Caco-2 (cell line): ENCODE results near the gene CCNJL. TPM values are rescaled to one million over a fixed set of nuclear protein-coding genes. Genes with fewer than 3 reads are reported as not detected.

ENCODE experiments used
- BruUV-seq: library from RNA; stranded (reverse); fragments of 400-500 nt; replicated peaks from 2 replicates; lab custom pipeline; 2021; lab: Mats Ljungman, UMichigan
- CTCF ChIA-PET: fragments of 300-600 bp; sonication (Branson Sonifier 250); formaldehyde crosslinking; loops from one replicate; lab custom pipeline; 2022; ENCODE audit warnings: antibody characterized with exemption; lab: Charles Lee
- POLR2A ChIA-PET: fragments of 300-600 bp; sonication (Branson Sonifier 250); formaldehyde crosslinking; loops from one replicate; lab custom pipeline; 2022; ENCODE audit warnings: antibody characterized with exemption; lab: Charles Lee
- DNase-seq, 2 experiments: peaks; one replicate each; pipeline versions ENCODE4 v3.0.0 to v3.0.0-alpha.2; 2020 to 2022
- H3K27me3 ChIP-seq: replicated peaks from 2 replicates; pipeline ENCODE4 v1.6.0; 2011; ENCODE audit warnings: low read length; ENCODE audit not compliant: control insufficient read depth, insufficient read depth
- H3K36me3 ChIP-seq: 2 replicates; pipeline ENCODE4 v1.5.1; 2011; ENCODE audit warnings: low read length; ENCODE audit not compliant: control insufficient read depth, insufficient read depth
- H3K4me1 ChIP-seq: fragments of 250-450 bp; sonication (Bioruptor Pico); 2 replicates; pipeline ENCODE4 v1.5.1; 2020; ENCODE audit warnings: mild to moderate bottlenecking
- H3K4me3 ChIP-seq: 2 replicates; pipeline ENCODE4 v1.5.1; 2011; ENCODE audit warnings: low read depth, mild to moderate bottlenecking, control low read depth, low read length
- H3K9me3 ChIP-seq: fragments of 250-450 bp; sonication (Bioruptor Pico); 2 replicates; pipeline ENCODE4 v1.5.1; 2020; ENCODE audit warnings: mild to moderate bottlenecking, moderate library complexity
- H3K27ac Mint-ChIP-seq: one replicate; pipeline ENCODE4 v1.8.0; 2022; ENCODE audit warnings: mixed read lengths; ENCODE audit not compliant: unreplicated experiment
- H3K27me3 Mint-ChIP-seq: one replicate; pipeline ENCODE4 v1.8.0; 2022; ENCODE audit warnings: mixed read lengths; ENCODE audit not compliant: insufficient read depth, unreplicated experiment
- H3K36me3 Mint-ChIP-seq: one replicate; pipeline ENCODE4 v1.8.0; 2022; ENCODE audit warnings: mild to moderate bottlenecking, mixed read lengths; ENCODE audit not compliant: insufficient read depth, unreplicated experiment
- H3K4me1 Mint-ChIP-seq: one replicate; pipeline ENCODE4 v1.8.0; 2022; ENCODE audit warnings: low read depth, mixed read lengths; ENCODE audit not compliant: unreplicated experiment
- H3K4me3 Mint-ChIP-seq: one replicate; pipeline ENCODE4 v1.8.0; 2022; ENCODE audit warnings: mild to moderate bottlenecking, moderate library complexity, mixed read lengths; ENCODE audit not compliant: unreplicated experiment
- H3K9me3 Mint-ChIP-seq: one replicate; pipeline ENCODE4 v1.8.0; 2022; ENCODE audit warnings: mixed read lengths; ENCODE audit not compliant: unreplicated experiment
- CTCF ChIP-seq, 2 experiments: fragments of 200-600 bp in 1 of 2; IDR thresholded peaks; 1 replicate in 1 of 2; 2 replicates in 1 of 2; pipeline versions ENCODE4 v1.5.1 to v1.8.0; 2011 to 2022; ENCODE audit warnings: antibody characterized with exemption in 1 of 2, control low read depth in 1 of 2, inconsistent platforms in 1 of 2, low read depth in 1 of 2, low read length in 1 of 2, mild to moderate bottlenecking in 1 of 2, moderate library complexity in 1 of 2; ENCODE audit not compliant: insufficient read depth in 1 of 2, severe bottlenecking in 1 of 2, unreplicated experiment in 1 of 2
- intact Hi-C: fragments of 100-400 bp; cut with micrococcal nuclease; formaldehyde crosslinking; loops from one replicate; pipeline ENCODE4 v1.10.0; 2022; ENCODE audit not compliant: unreplicated experiment
- total RNA-seq: library from RNA; stranded (reverse); gene quantifications from 2 replicates; pipeline ENCODE4 v1.2.3, GENCODE V29; 2022

The CCNJL gene
- total RNA-seq, 1 experiment from 2014 or later = 17.4 TPM

- H3K27me3 Mint-ChIP-seq = no peaks in the 10 kb centered on the region
- no peaks in the 10 kb centered on the region for H3K4me1 Mint-ChIP-seq
- CTCF ChIA-PET = no interaction called here
These were observed 41.0 kb upstream of the CCNJL start for GRCh38 chr5:160353379-160353778.

DNA sequence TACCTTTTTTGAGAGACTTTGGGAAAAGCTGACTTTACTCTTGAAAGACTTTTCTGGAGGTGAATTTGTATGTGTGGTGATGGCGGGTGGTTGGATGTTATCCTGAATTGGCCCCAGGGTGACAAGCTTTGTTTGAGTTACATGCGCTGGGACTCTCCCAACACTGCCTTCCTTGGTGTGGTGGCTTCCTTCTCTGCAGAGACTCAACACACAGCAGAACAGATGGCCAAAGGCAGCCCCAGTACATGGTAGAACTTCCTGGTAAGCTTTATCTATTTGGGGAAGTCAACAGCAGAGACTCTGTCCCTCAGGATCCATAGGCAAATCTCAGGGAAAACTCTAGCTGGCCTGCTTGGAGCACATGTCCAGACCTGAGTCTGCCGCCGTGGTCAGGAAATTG is 39.9 kb upstream of the CCNJL start:
- no peak for TF ChIP-seq CTCF (IDR thresholded peaks at IDR 0.05; ENCODE audit: insufficient read depth in 1 of 2, low read depth in 1 of 2, low read length in 1 of 2, severe bottlenecking in 1 of 2, unreplicated experiment in 1 of 2)
- Mint-ChIP-seq H3K4me1 (no peaks in the 10 kb centered on the region), H3K4me3 (no peak overlapping the region), H3K27ac (no peak overlapping the region), H3K27me3 (no peaks in the 10 kb centered on the region), H3K9me3 (no peaks in the 10 kb centered on the region), H3K36me3 (no peaks in the 10 kb centered on the region)
- POLR2A ChIA-PET = no interaction called here
- no peak for DNase-seq
- H3K27me3 ChIP-seq = no peaks in the 10 kb centered on the region
- H3K4me3 ChIP-seq = no peak overlapping the region
- intact Hi-C loops = no loop called here
- no TSS peak for BruUV-seq
- no peaks in the 10 kb centered on the region for H3K4me1 ChIP-seq
- no peaks in the 10 kb centered on the region for H3K36me3 ChIP-seq
- CTCF ChIA-PET = no interaction called here
- H3K9me3 ChIP-seq = no peaks in the 10 kb centered on the region

More at GRCh38 chr5:160353379-160353778, 41.0 kb upstream of the CCNJL start:
- H3K4me3 ChIP-seq = no peak overlapping the region
- intact Hi-C loops = no loop called here
- H3K9me3 ChIP-seq = no peaks in the 10 kb centered on the region
- Mint-ChIP-seq H3K9me3 (no peaks in the 10 kb centered on the region), H3K4me3 (no peak overlapping the region), H3K27ac (no peak overlapping the region), H3K36me3 (no peaks in the 10 kb centered on the region)
- H3K36me3 ChIP-seq = no peaks in the 10 kb centered on the region
- no peaks in the 10 kb centered on the region for H3K4me1 ChIP-seq
- POLR2A ChIA-PET = no interaction called here
- no TSS peak for BruUV-seq
- no peaks in the 10 kb centered on the region for H3K27me3 ChIP-seq
- DNase-seq = no peak
- TF ChIP-seq CTCF (IDR thresholded peaks at IDR 0.05; ENCODE audit: insufficient read depth in 1 of 2, low read depth in 1 of 2, low read length in 1 of 2, severe bottlenecking in 1 of 2, unreplicated experiment in 1 of 2) = no peak

DNA sequence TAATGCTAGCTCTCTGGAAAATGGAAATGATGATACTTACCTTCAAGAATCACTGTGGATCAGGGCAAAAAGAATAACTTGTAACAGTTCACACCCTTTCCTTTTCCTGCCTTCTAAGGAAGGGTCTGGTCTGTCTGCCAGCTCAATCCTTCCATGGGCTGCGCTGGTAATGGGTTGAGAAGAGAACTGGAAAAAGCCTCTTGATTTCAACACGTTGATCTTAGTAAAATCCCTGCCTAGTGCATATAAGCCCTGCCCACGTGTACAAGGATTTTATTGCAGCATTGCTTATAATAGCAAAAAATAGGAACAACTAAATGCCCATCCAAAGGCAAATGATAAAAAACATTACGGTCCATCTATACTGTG is 37.6 kb upstream of the CCNJL start:
- Mint-ChIP-seq H3K4me3 (no peak overlapping the region), H3K36me3 (no peaks in the 10 kb centered on the region), H3K27ac (no peak overlapping the region), H3K9me3 (no peaks in the 10 kb centered on the region), H3K4me1 (no peaks in the 10 kb centered on the region), H3K27me3 (no peaks in the 10 kb centered on the region)
- H3K27me3 ChIP-seq = no peaks in the 10 kb centered on the region
- intact Hi-C loops = no loop called here
- H3K4me3 ChIP-seq = no peak overlapping the region
- no peaks in the 10 kb centered on the region for H3K9me3 ChIP-seq
- POLR2A ChIA-PET = no interaction called here
- no peak for DNase-seq
- CTCF ChIA-PET = no interaction called here
- peaks cover 3% of the 10 kb centered on the region; the same call in 1 of the 2 replicates for H3K4me1 ChIP-seq
- no TSS peak for BruUV-seq
- no peak for TF ChIP-seq CTCF (IDR thresholded peaks at IDR 0.05; ENCODE audit: insufficient read depth in 1 of 2, low read depth in 1 of 2, low read length in 1 of 2, severe bottlenecking in 1 of 2, unreplicated experiment in 1 of 2)
- H3K36me3 ChIP-seq = no peaks in the 10 kb centered on the region
